PFSK-1 (cell line): ENCODE measurements around the gene ZNF674.

Experiments used
- POLR2AphosphoS5 ChIP-seq: IDR thresholded peaks from 2 replicates; pipeline ENCODE4 v1.6.1; 2012; ENCODE audit warnings: low read depth, mild to moderate bottlenecking, control low read depth, low read length, moderate library complexity
- SIN3A ChIP-seq: IDR thresholded peaks from 2 replicates; pipeline ENCODE4 v1.6.1; 2012; ENCODE audit warnings: mild to moderate bottlenecking, low read length, moderate library complexity, borderline replicate concordance; ENCODE audit not compliant: insufficient read depth
- TF ChIP-seq, protein P1 (sequence below), 2 experiments: IDR thresholded peaks; 2 replicates each; pipeline versions ENCODE4 v1.6.1 to v1.8.0; 2011 to 2012; ENCODE audit warnings: low read depth in 2 of 2, low read length in 2 of 2, control low read depth in 1 of 2, inconsistent platforms in 1 of 2, mild to moderate bottlenecking in 1 of 2, moderate library complexity in 1 of 2; ENCODE audit not compliant: insufficient read depth in 1 of 2

DNA sequence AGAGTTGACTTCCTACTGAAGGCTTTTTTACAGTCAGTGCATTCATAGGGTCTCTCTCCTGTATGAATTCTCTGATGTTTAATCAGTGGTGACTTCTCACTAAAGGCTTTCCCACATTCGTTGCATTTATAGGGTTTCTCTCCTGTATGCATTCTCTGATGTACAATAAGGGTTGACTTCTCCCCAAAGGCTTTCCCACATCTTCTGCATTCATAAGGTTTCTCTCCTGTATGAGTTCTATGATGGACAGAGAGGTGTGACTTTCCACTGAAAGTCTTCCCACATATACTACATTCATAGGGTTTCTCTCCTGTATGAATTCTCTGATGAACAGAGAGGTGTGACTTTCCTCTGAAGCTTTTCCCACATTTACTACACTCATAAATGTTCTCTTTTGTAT is 45.2 kb downstream of the ZNF674 start:
- TF ChIP-seq SIN3A (no peak), POLR2AphosphoS5 (no peak)
- TF ChIP-seq, protein P1, sequence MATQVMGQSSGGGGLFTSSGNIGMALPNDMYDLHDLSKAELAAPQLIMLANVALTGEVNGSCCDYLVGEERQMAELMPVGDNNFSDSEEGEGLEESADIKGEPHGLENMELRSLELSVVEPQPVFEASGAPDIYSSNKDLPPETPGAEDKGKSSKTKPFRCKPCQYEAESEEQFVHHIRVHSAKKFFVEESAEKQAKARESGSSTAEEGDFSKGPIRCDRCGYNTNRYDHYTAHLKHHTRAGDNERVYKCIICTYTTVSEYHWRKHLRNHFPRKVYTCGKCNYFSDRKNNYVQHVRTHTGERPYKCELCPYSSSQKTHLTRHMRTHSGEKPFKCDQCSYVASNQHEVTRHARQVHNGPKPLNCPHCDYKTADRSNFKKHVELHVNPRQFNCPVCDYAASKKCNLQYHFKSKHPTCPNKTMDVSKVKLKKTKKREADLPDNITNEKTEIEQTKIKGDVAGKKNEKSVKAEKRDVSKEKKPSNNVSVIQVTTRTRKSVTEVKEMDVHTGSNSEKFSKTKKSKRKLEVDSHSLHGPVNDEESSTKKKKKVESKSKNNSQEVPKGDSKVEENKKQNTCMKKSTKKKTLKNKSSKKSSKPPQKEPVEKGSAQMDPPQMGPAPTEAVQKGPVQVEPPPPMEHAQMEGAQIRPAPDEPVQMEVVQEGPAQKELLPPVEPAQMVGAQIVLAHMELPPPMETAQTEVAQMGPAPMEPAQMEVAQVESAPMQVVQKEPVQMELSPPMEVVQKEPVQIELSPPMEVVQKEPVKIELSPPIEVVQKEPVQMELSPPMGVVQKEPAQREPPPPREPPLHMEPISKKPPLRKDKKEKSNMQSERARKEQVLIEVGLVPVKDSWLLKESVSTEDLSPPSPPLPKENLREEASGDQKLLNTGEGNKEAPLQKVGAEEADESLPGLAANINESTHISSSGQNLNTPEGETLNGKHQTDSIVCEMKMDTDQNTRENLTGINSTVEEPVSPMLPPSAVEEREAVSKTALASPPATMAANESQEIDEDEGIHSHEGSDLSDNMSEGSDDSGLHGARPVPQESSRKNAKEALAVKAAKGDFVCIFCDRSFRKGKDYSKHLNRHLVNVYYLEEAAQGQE (IDR thresholded peaks at IDR 0.05; ENCODE audit: insufficient read depth in 1 of 2, low read depth in 2 of 2, low read length in 2 of 2) = no peak
